AG09309 (cell line): ENCODE measurements around the gene RELT.

Source experiments
- DNase-seq: peaks from one replicate; pipeline ENCODE4 v3.0.0-alpha.2; 2010; ENCODE audit warnings: low read depth
- H3K4me3 ChIP-seq: 2 replicates; pipeline ENCODE4 v1.5.1; 2011; ENCODE audit warnings: mild to moderate bottlenecking, low read depth, low read length, moderate library complexity; ENCODE audit not compliant: control insufficient read depth
- TF ChIP-seq, protein P1 (sequence below): IDR thresholded peaks from 2 replicates; pipeline ENCODE4 v1.5.1; 2011; ENCODE audit warnings: mild to moderate bottlenecking, low read depth, low read length, inconsistent platforms; ENCODE audit not compliant: insufficient read depth, control insufficient read depth; ENCODE audit errors: missing control alignments

The RELT gene

DNA sequence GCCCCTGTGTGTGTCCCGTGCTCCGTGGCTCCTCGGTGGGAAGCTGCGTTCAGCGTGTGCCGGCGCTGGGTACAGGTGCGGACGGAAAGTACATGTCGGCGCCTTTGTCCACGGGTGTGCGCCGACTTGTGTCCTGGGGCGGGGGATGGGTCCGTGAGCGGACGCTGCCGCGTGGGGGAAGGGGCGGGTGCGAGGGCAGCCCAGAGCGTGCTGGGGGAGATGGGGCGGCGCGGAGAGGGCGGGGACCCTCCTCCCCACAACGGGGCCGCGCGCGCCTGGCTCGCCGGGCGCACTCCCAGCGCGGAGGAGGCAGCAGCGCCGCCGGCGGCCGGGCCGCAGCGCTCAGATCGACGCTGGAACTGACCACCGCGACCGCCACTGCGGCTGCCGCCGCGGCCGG lies 33.6 kb upstream of the RELT start:
- H3K4me3 ChIP-seq, result no peak overlapping the region

DNA sequence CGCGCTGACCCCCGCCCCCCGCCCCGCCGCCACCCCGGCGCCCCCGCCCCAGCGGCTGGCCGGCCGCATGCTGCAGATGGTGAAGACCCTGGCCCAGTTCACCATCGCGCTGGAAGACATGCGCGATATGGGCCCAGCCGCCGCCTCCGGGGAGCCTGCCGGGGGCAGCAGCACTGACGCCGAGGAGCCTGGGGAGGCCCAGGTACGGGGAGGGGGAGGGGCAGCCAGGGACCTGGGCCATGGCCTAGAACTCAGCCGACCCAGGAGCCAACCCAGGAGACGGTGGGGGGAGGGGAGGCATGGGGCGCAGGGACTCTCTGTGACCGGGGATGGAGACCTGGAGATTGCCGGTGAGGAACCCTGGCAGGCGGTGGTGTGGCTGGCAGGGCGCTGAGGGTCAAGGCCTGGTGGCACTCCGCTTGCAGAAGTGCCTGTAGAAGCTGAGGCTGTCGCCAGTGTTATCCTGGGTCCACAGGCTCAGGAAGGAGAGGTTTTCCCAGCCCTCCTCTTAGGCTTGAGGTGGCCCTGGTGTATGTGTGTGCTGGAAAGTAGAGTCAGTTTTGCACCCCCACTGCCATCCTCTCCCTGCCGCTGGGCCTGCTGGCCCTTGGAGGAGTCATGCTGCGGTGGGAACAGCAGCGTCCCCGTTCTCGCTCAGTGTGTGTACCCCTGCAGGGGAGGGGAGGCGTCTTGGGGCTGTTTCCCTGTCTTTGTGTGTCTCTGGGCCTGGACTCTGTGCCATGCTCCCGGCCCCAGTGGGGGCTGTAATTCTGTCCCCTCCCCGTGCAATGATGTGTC lies 32.9 kb upstream of the RELT start:
- DNase-seq, result no peak
- H3K4me3 ChIP-seq, result no peak overlapping the region

More for the DNA sequence above, 33.6 kb upstream of the RELT start:
- no peak for DNase-seq
- TF ChIP-seq, protein P1, sequence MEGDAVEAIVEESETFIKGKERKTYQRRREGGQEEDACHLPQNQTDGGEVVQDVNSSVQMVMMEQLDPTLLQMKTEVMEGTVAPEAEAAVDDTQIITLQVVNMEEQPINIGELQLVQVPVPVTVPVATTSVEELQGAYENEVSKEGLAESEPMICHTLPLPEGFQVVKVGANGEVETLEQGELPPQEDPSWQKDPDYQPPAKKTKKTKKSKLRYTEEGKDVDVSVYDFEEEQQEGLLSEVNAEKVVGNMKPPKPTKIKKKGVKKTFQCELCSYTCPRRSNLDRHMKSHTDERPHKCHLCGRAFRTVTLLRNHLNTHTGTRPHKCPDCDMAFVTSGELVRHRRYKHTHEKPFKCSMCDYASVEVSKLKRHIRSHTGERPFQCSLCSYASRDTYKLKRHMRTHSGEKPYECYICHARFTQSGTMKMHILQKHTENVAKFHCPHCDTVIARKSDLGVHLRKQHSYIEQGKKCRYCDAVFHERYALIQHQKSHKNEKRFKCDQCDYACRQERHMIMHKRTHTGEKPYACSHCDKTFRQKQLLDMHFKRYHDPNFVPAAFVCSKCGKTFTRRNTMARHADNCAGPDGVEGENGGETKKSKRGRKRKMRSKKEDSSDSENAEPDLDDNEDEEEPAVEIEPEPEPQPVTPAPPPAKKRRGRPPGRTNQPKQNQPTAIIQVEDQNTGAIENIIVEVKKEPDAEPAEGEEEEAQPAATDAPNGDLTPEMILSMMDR, result no peak

DNA sequence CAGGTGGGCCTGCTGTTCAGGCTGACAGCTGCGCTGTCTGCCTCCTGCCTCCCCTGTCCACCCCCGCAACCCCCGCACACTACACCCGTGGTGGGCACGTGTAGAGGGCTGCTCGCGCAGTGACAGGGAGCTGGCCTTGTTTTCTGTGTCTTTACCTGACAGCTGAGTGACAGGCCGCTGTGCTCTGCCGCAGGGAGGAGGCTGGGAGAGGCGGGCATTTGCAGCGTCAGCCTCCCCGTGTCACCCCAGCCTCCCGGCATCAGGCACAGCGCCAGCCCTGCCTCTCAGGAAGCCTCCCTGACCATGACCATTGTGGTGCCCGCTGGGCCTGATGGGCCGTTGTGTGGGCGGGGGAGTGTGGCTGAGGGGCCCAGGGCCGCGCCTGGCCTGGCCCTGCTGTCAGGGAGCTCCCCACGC lies 32.0 kb upstream of the RELT start:
- no peak for DNase-seq
- H3K4me3 ChIP-seq, result no peak overlapping the region

More for the DNA sequence above, 32.9 kb upstream of the RELT start:
- TF ChIP-seq, protein P1, result no peak

DNA sequence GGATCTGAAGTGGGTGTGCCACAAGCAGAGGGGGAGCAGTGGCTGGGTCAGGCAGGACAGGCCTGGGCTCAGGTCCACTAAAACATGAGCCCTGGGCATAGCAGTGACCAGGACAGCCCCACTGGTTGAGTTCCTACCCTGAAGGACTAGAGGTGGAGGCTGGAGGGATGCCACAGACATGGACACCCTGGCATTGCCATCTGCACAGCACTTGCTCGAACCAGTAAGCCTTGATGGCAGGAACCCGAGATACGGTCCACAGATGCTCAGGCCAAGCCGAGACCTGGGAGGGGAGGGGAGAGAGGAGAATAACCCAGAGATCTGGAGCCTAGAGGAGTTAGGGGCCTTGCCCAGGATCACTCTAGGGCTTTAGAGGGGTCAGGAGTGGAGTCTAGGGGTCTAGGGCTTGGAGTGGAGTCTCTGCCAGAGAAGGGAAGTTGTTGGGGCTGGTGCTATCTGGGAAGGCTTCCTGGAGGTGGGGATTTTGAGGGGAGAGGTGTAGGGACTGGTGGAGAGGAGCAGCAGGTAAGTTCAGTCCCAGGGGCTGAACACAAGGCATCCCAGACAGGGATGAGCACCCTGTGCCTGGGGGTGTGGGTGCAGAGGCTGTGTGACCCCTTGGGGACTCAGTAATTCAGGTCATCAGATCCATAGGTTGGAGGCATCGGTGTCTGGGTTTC lies 30.6 kb upstream of the RELT start:
- TF ChIP-seq, protein P1, result no peak
- no peak for DNase-seq
- no peak overlapping the region for H3K4me3 ChIP-seq

More for the DNA sequence above, 32.0 kb upstream of the RELT start:
- TF ChIP-seq, protein P1, result no peak

DNA sequence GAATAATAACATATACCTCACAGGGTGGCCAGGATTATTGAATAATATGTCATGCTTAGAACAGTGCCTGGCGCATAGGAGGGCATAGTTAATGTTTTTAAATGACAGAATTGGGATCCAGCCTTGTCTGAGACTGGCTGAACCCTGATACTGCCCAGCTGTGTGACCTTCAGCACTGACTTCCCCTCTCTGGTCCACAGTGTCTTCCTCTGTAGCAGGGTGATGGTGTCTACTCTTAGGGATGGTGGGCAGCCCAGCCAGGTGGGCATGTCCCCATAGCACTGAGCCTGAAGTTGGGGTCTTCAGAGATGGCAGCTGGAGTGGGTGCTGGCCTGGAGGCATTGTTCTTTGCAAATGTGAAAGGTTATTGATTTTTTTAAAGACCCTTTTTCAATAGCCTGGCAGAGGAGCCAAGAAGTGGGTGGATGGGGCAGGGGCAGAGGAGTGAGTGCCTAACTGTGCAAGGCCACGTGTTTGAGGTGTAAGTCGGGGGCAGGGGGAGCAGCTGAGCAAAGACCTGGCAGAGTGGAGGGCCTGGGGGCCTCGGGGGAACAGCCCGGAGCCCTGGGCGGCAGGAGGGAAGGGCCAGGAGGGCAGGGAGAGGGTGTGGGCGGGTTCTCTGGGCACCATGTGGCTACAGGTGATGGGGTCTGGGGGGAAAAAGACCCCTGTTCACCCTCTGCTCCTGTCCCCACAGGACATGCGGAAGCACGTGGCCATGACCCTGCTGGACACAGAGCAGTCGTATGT lies 29.8 kb upstream of the RELT start:
- DNase-seq, result no peak
- TF ChIP-seq, protein P1, result no peak
- H3K4me3 ChIP-seq, result no peak overlapping the region

DNA sequence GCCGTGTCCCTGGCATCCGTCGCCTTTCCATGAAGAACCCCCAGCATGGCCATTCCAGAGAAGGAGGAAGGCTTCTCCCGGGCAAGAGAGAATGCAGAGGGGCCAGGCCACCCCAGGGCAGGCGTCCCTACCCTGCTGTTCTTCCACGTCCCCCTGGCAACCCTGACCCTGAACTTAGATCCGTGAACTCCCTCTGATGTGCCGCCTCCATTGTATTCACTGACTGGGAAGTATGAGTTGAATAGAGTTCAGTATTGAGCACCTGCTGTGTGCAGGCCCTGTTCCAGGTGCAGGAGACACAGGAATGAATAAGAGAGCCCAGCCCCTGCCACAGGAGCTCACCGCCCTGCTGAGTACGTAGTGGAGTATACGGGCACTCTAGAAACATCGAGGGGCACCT lies 29.1 kb upstream of the RELT start:
- H3K4me3 ChIP-seq, result no peak overlapping the region
- DNase-seq, result no peak
- TF ChIP-seq, protein P1, result no peak
